Neural crest cell (in vitro differentiated cells): ENCODE results near the gene PIP4K2B. TPM values are rescaled to one million over a fixed set of nuclear protein-coding genes. Genes with fewer than 3 reads are reported as not detected.

Experiments
- DNase-seq: peaks from one replicate; pipeline ENCODE4 v3.0.0; 2021; ENCODE audit warnings: low read depth, mixed read lengths, low spot score
- H3K27ac Mint-ChIP-seq: one replicate; pipeline ENCODE4 v1.8.0; 2021; ENCODE audit warnings: mild to moderate bottlenecking, mixed read lengths; ENCODE audit not compliant: unreplicated experiment
- H3K27me3 Mint-ChIP-seq: 2 replicates; pipeline ENCODE4 v1.8.0; 2021; ENCODE audit warnings: low read depth, mild to moderate bottlenecking, mixed read lengths
- H3K36me3 Mint-ChIP-seq: 2 replicates; pipeline ENCODE4 v1.8.0; 2021; ENCODE audit warnings: low read depth, mild to moderate bottlenecking, mixed read lengths
- H3K4me1 Mint-ChIP-seq: 2 replicates; pipeline ENCODE4 v1.8.0; 2021; ENCODE audit warnings: mixed read lengths
- H3K4me3 Mint-ChIP-seq: one replicate; pipeline ENCODE4 v1.8.0; 2021; ENCODE audit warnings: mild to moderate bottlenecking, mixed read lengths
- H3K9me3 Mint-ChIP-seq: 2 replicates; pipeline ENCODE4 v1.8.0; 2021; ENCODE audit warnings: mixed read lengths
- total RNA-seq: library from RNA; stranded (reverse); gene quantifications from 2 replicates; pipeline ENCODE4 v1.2.1, GENCODE V29; 2021
- TF ChIP-seq, protein P1 (sequence below): fragments of 200-600 bp; sonication (generic); conservative IDR thresholded peaks from 2 replicates; pipeline ENCODE4 v1.5.0; 2021; ENCODE audit warnings: antibody characterized with exemption, mild to moderate bottlenecking

Gene PIP4K2B
- total RNA-seq, 1 donor from 2014 or later: 105 TPM

DNA sequence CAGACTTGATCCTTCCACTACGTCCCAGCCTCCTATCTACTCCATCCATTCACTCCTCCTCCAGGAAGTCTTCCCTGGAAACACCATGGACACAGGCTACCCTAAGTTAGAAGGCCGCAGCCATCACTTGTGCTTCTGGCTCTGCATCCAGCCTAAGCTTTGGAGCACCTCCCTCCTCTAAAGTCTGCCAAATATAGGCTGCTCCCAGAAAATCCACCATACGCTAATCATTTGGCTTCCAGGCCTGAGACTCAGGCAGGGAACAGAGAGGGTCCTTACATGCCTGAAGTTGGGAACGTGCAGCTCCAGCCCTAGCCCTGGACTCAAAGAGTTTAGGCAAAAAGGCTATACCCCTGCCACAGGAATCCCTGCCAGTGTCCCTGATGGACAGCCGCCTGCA, 57.9 kb downstream of the PIP4K2B start:
- peaks cover 7% of the 10 kb centered on the region for H3K36me3 Mint-ChIP-seq
- H3K4me1 Mint-ChIP-seq: peaks cover 50% of the 10 kb centered on the region
- H3K27ac Mint-ChIP-seq: no peak overlapping the region
- H3K4me3 Mint-ChIP-seq: peak overlapping the region; percentile 31
- H3K27me3 Mint-ChIP-seq: no peaks in the 10 kb centered on the region
- H3K9me3 Mint-ChIP-seq: no peaks in the 10 kb centered on the region
- DNase-seq: no peak
- TF ChIP-seq, protein P1, sequence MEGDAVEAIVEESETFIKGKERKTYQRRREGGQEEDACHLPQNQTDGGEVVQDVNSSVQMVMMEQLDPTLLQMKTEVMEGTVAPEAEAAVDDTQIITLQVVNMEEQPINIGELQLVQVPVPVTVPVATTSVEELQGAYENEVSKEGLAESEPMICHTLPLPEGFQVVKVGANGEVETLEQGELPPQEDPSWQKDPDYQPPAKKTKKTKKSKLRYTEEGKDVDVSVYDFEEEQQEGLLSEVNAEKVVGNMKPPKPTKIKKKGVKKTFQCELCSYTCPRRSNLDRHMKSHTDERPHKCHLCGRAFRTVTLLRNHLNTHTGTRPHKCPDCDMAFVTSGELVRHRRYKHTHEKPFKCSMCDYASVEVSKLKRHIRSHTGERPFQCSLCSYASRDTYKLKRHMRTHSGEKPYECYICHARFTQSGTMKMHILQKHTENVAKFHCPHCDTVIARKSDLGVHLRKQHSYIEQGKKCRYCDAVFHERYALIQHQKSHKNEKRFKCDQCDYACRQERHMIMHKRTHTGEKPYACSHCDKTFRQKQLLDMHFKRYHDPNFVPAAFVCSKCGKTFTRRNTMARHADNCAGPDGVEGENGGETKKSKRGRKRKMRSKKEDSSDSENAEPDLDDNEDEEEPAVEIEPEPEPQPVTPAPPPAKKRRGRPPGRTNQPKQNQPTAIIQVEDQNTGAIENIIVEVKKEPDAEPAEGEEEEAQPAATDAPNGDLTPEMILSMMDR: no peak

GRCh38 chr17:38740806-38741205, 58.5 kb downstream of the PIP4K2B start:
- Mint-ChIP-seq H3K9me3 (no peaks in the 10 kb centered on the region), H3K27ac (no peak overlapping the region), H3K27me3 (no peaks in the 10 kb centered on the region), H3K36me3 (peaks cover 7% of the 10 kb centered on the region), H3K4me1 (peaks cover 43% of the 10 kb centered on the region), H3K4me3 (peak overlapping the region; percentile 31)
- TF ChIP-seq, protein P1: no peak
- DNase-seq: no peak

- H3K4me1 Mint-ChIP-seq: peaks cover 38% of the 10 kb centered on the region
- H3K36me3 Mint-ChIP-seq: peaks cover 7% of the 10 kb centered on the region
- H3K4me3 Mint-ChIP-seq: no peak overlapping the region
Measured at GRCh38 chr17:38740044-38740443, 59.3 kb downstream of the PIP4K2B start.

DNA sequence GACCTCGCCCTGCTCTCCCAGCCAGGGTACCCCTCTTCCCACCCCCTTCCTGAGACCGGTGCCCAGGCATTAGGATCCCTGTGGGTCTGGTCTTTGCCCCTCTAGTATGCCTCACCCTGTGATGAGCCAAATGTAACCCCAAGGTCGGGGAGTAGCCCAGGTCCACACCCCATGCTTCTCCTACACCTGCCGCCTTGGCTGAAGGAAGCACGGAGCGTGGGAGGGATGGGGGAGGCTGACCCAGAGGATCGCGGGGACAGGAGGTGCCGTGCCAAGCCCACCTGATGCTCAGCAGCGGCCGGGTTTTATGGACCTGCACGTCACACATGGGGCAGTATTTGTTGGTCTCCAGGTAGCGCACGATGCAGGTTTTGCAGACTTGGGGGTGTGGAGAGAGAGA, 60.1 kb downstream of the PIP4K2B start:
- TF ChIP-seq, protein P1: no peak
- H3K36me3 Mint-ChIP-seq: peaks cover 7% of the 10 kb centered on the region
- no peak overlapping the region for H3K27ac Mint-ChIP-seq
- H3K4me1 Mint-ChIP-seq: peaks cover 39% of the 10 kb centered on the region
- H3K9me3 Mint-ChIP-seq: no peaks in the 10 kb centered on the region
- no peak overlapping the region for H3K4me3 Mint-ChIP-seq
- no peaks in the 10 kb centered on the region for H3K27me3 Mint-ChIP-seq
- DNase-seq: no peak

More at GRCh38 chr17:38740044-38740443, 59.3 kb downstream of the PIP4K2B start:
- no peaks in the 10 kb centered on the region for H3K27me3 Mint-ChIP-seq
- H3K27ac Mint-ChIP-seq: no peak overlapping the region
- DNase-seq: no peak
- H3K9me3 Mint-ChIP-seq: no peaks in the 10 kb centered on the region
- TF ChIP-seq, protein P1: no peak

DNA sequence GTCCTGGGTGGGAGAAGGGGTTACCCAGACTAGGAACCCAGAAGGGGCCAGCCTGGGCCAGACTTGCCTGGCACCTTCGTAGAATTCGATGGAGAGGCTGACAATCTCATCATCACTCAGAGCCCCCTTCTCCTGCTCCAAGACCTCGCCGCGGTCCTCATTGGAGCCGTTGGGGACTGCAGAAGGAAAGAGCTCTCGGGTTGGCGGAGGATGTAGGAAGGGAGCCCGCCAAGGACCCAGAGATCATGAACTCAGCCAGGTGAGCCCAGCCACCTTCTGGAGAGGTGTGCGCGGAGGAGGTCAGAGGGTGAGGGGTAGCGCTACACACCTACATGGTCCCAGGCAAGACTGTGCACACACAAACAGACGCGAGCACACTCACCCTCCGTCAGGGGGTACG, 60.7 kb downstream of the PIP4K2B start:
- no peaks in the 10 kb centered on the region for H3K27me3 Mint-ChIP-seq
- TF ChIP-seq, protein P1: no peak
- H3K36me3 Mint-ChIP-seq: peaks cover 7% of the 10 kb centered on the region
- no peak for DNase-seq
- H3K27ac Mint-ChIP-seq: no peak overlapping the region
- H3K4me1 Mint-ChIP-seq: peaks cover 33% of the 10 kb centered on the region
- H3K4me3 Mint-ChIP-seq: no peak overlapping the region
- H3K9me3 Mint-ChIP-seq: no peaks in the 10 kb centered on the region
